ENCODE results near the gene WDTC1. TPM values are rescaled to one million over a fixed set of nuclear protein-coding genes. Genes with fewer than 3 reads are reported as not detected.
"Not testable (repeated sequence)": the region's sequence is repeated elsewhere in the genome, so short reads cannot be mapped to it uniquely, and the experiment has no call there.

Gene WDTC1
- total RNA-seq, 1 experiment from 2014 or later = 19.0 TPM

DNA sequence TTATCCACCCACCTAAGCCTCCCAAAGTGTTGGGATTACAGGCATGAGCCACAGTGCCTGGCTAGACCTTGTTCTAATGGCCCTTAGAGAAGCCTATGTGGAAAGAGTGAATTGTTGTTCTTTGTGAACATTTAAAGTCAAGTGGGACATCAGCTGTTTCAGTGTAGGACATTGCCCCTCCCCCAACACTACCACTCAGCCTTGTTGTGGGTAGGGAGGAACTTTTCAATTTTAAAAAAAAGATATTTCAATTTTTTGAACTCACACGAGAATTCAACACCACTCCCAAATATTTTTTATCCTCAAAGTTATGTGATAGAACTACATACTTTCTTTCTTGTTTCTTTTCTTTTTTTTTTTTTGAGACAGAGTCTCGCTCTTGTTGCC lies 50.8 kb downstream of the WDTC1 start:
- no peak overlapping the region for H4K91ac ChIP-seq (ENCODE audit: insufficient read length, low read depth, low read length)
- H2BK15ac ChIP-seq (ENCODE audit: low read depth, low read length) = no peak overlapping the region
- no peak overlapping the region for H3K14ac ChIP-seq (ENCODE audit: insufficient read depth, low read length)
- no peak overlapping the region for H3K18ac ChIP-seq (ENCODE audit: insufficient read length, low read depth, low read length)
- no peak overlapping the region for H3K27ac Mint-ChIP-seq
- WGBS (ENCODE audit: extremely low coverage, insufficient read length, low lambda C conversion rate) = no CpG with 5 or more reads among the region's 2 CpGs
- H2AFZ ChIP-seq (ENCODE audit: low read length) = no peak overlapping the region
- H3K4me1 ChIP-seq (ENCODE audit: insufficient read depth, low read length) = no peaks in the 10 kb centered on the region
- H3K23ac ChIP-seq (ENCODE audit: insufficient read length, low read depth, low read length) = no peak overlapping the region
- H3K79me2 ChIP-seq (ENCODE audit: insufficient read depth, low read length) = no peaks in the 10 kb centered on the region
- TF ChIP-seq, protein P1, sequence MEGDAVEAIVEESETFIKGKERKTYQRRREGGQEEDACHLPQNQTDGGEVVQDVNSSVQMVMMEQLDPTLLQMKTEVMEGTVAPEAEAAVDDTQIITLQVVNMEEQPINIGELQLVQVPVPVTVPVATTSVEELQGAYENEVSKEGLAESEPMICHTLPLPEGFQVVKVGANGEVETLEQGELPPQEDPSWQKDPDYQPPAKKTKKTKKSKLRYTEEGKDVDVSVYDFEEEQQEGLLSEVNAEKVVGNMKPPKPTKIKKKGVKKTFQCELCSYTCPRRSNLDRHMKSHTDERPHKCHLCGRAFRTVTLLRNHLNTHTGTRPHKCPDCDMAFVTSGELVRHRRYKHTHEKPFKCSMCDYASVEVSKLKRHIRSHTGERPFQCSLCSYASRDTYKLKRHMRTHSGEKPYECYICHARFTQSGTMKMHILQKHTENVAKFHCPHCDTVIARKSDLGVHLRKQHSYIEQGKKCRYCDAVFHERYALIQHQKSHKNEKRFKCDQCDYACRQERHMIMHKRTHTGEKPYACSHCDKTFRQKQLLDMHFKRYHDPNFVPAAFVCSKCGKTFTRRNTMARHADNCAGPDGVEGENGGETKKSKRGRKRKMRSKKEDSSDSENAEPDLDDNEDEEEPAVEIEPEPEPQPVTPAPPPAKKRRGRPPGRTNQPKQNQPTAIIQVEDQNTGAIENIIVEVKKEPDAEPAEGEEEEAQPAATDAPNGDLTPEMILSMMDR (conservative IDR thresholded peaks at IDR 0.05) = no peak
- H3K4me3 Mint-ChIP-seq = no peak overlapping the region; a peak in 1 of 5 replicates
- no peak for DNase-seq
- no peak overlapping the region for H3K27ac ChIP-seq (ENCODE audit: insufficient read length, low read depth, low read length)
- H2AK5ac ChIP-seq (ENCODE audit: insufficient read length, low read length) = no peak overlapping the region
- no peaks in the 10 kb centered on the region for H3K9me3 ChIP-seq (ENCODE audit: control insufficient read depth, low read depth, low read length)
- no peak overlapping the region for H2BK120ac ChIP-seq (ENCODE audit: low read depth, low read length, poor library complexity, severe bottlenecking)
- H2BK20ac ChIP-seq (ENCODE audit: low read depth, low read length, poor library complexity, severe bottlenecking) = no peak overlapping the region
- no peaks in the 10 kb centered on the region for H3K79me1 ChIP-seq (ENCODE audit: insufficient read depth, low read depth, low read length, poor library complexity, severe bottlenecking)
- no peak overlapping the region for H3T11ph ChIP-seq (ENCODE audit: low read length)
- H3K4me2 ChIP-seq (ENCODE audit: insufficient read depth, insufficient read length, low read length) = no peak overlapping the region
- H3K4me1 Mint-ChIP-seq = peaks cover 3 to 4% of the 10 kb centered on the region in 2 experiments; a peak in 1 of 4 replicates
- H3K56ac ChIP-seq (ENCODE audit: insufficient read length, low read depth, low read length) = no peak overlapping the region
- no peaks in the 10 kb centered on the region for H3K23me2 ChIP-seq (ENCODE audit: insufficient read length, low read depth, low read length, poor library complexity, severe bottlenecking)
- no peak overlapping the region for H4K5ac ChIP-seq (ENCODE audit: insufficient read length, low read depth, low read length)
- H4K20me1 ChIP-seq (ENCODE audit: control insufficient read depth, insufficient read depth, insufficient read length) = no peaks in the 10 kb centered on the region
- peaks cover 3 to 6% of the 10 kb centered on the region in 2 experiments; a peak in 2 of 5 replicates for H3K9me3 Mint-ChIP-seq
- no peaks in the 10 kb centered on the region for H3K27me3 ChIP-seq (ENCODE audit: insufficient read depth, low read length)
- H2BK5ac ChIP-seq (ENCODE audit: insufficient read length, low read length) = no peak overlapping the region
- no peak overlapping the region for H2BK12ac ChIP-seq (ENCODE audit: insufficient read length, low read depth, low read length)
- H3K4ac ChIP-seq (ENCODE audit: low read depth, low read length) = no peak overlapping the region
- H3K27me3 Mint-ChIP-seq (ENCODE audit: low read depth) = no peaks in the 10 kb centered on the region; the same call in 1 of the 2 replicates
- peaks cover 12 to 14% (median 13%) of the 10 kb centered on the region in 3 experiments; a peak in 5 of 7 replicates for H3K36me3 Mint-ChIP-seq (ENCODE audit: insufficient read depth in 1 of 3, low read depth in 3 of 3)
- no peak overlapping the region for H3K9ac ChIP-seq (ENCODE audit: extremely low read depth, insufficient read length, low read length)
- no peak overlapping the region for H4K8ac ChIP-seq (replicated peaks; ENCODE audit: insufficient read length, low read depth, low read length)

DNA sequence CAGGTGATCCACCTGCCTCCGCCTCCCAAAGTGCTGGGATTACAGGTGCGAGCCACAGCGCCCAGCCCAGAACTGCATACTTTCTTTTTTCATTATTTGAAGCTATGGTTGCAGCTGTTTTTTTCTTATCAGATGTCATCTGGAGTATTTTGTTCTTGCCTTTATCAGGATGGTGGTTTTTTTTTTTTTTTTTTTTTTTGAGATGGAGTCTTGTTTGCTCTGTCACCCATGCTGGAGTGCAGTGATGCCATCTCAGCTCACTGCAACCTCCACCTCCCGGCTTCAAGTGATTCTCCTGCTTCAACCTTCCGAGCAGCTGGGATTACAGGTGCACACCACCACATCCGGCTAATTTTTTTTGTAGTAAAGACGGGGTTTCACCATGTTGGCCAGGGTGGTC lies 51.4 kb downstream of the WDTC1 start:
- not testable (repeated sequence) for H3K4me3 Mint-ChIP-seq; H4K8ac ChIP-seq (replicated peaks; ENCODE audit: insufficient read length, low read depth, low read length); DNase-seq; H2BK120ac ChIP-seq (ENCODE audit: low read depth, low read length, poor library complexity, severe bottlenecking); H3T11ph ChIP-seq (ENCODE audit: low read length); H3K79me2 ChIP-seq (ENCODE audit: insufficient read depth, low read length); H2BK12ac ChIP-seq (ENCODE audit: insufficient read length, low read depth, low read length); H3K56ac ChIP-seq (ENCODE audit: insufficient read length, low read depth, low read length); H2AFZ ChIP-seq (ENCODE audit: low read length); H3K14ac ChIP-seq (ENCODE audit: insufficient read depth, low read length); H3K9me3 ChIP-seq (ENCODE audit: control insufficient read depth, low read depth, low read length); H2BK5ac ChIP-seq (ENCODE audit: insufficient read length, low read length); H3K9ac ChIP-seq (ENCODE audit: extremely low read depth, insufficient read length, low read length); H3K27ac ChIP-seq (ENCODE audit: insufficient read length, low read depth, low read length); H3K4ac ChIP-seq (ENCODE audit: low read depth, low read length); H3K23ac ChIP-seq (ENCODE audit: insufficient read length, low read depth, low read length); H4K20me1 ChIP-seq (ENCODE audit: control insufficient read depth, insufficient read depth, insufficient read length); H3K9me3 Mint-ChIP-seq; H3K18ac ChIP-seq (ENCODE audit: insufficient read length, low read depth, low read length); H3K4me1 ChIP-seq (ENCODE audit: insufficient read depth, low read length); H3K27me3 Mint-ChIP-seq (ENCODE audit: low read depth); H3K27me3 ChIP-seq (ENCODE audit: insufficient read depth, low read length); H2BK15ac ChIP-seq (ENCODE audit: low read depth, low read length); H3K4me1 Mint-ChIP-seq; H3K4me2 ChIP-seq (ENCODE audit: insufficient read depth, insufficient read length, low read length); H4K5ac ChIP-seq (ENCODE audit: insufficient read length, low read depth, low read length); H2AK5ac ChIP-seq (ENCODE audit: insufficient read length, low read length); H3K23me2 ChIP-seq (ENCODE audit: insufficient read length, low read depth, low read length, poor library complexity, severe bottlenecking); H3K27ac Mint-ChIP-seq; H2BK20ac ChIP-seq (ENCODE audit: low read depth, low read length, poor library complexity, severe bottlenecking); H4K91ac ChIP-seq (ENCODE audit: insufficient read length, low read depth, low read length); H3K79me1 ChIP-seq (ENCODE audit: insufficient read depth, low read depth, low read length, poor library complexity, severe bottlenecking)
- whole genome bisulfite sequencing (ENCODE audit: extremely low coverage, insufficient read length, low lambda C conversion rate) = no CpG with 5 or more reads among the region's 7 CpGs
- H3K36me3 Mint-ChIP-seq (ENCODE audit: insufficient read depth in 1 of 3, low read depth in 3 of 3) = peaks cover 15 to 20% (median 18%) of the 10 kb centered on the region in 3 experiments; a peak in 5 of 7 replicates
